ENCODE results near the gene MARCHF10. TPM values are rescaled to one million over a fixed set of nuclear protein-coding genes. Genes with fewer than 3 reads are reported as not detected.
A peak's percentile ranks its signal among the peaks of the same experiment; 100 is the strongest.

The MARCHF10 gene
- total and polyA plus RNA-seq, 2 of the 13 experiments (the other 11 are each of a cell fraction or from before 2014, with no cell fraction given), result not detected

DNA sequence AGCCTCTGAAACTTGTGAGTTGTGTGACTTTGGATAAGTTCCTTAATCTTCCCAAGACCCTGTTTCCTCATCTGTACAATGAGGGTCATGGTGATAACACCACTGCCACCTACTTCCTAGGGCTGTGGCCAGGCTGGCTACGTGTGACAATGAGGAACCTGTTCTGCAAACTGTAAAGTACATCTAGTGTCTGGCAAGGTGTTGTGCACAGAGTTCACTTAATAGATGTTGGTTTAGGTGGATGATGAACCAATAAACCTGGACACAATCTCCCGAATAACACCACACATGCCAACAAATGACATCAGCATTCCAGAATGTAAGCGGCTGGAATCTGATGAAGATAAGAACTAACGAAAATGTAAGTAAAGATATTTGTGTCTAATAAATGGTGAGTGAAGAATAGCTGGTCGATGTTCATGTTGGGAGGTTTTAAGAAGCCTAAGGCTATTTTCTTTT, 82.3 kb downstream of the MARCHF10 start:
- no peak for ATAC-seq
- WGBS (ENCODE audit: low lambda C conversion rate), result 9% methylated on average over 5 of the region's 5 CpGs
- Histone ChIP-seq H4K20me1 (ENCODE audit: insufficient read depth, low read length) (no peaks in the 10 kb centered on the region), H3K4me1 (ENCODE audit: insufficient read depth, low read length) (0 out of 2 replicates have a peak, but pooled peaks cover 6% of the 10 kb centered on the region), H3K27me3 (ENCODE audit: control insufficient read depth in 1 of 2, insufficient read depth in 2 of 2, low read length in 2 of 2) (peaks cover 0 to 25% of the 10 kb centered on the region in 2 experiments; a peak in 3 of 5 replicates), H3K9ac (ENCODE audit: insufficient read depth, low read depth, low read length) (no peak overlapping the region), H3K36me3 (replicated peaks in 1 of 2; ENCODE audit: control insufficient read depth in 1 of 2, insufficient read depth in 2 of 2, low read length in 2 of 2) (no peaks in the 10 kb centered on the region), H3K27ac (ENCODE audit: extremely low read length, insufficient read depth, low read length) (no peak overlapping the region), H2AFZ (ENCODE audit: low read length) (no peak overlapping the region), H3K4me2 (ENCODE audit: low read depth, low read length) (no peak overlapping the region), H3K4me3 (replicated peaks in 1 of 3; ENCODE audit: insufficient read depth in 1 of 3, low read depth in 2 of 3, low read length in 3 of 3) (no peak overlapping the region), H3K9me3 (ENCODE audit: low read length) (no peaks in the 10 kb centered on the region), H3K79me2 (ENCODE audit: insufficient read depth, low read length) (no peaks in the 10 kb centered on the region)
- in situ Hi-C loops (cut with HindIII; ENCODE audit: extremely low pct_ligation_motif_present, low pct_unique_long_range_greater_than_20kb) (no loop called here), intact Hi-C loops (cut with micrococcal nuclease; ENCODE audit: unreplicated experiment) (no loop called here)
- no peak for FAIRE-seq
- BruUV-seq (replicated peaks), result no TSS peak
- POLR2A ChIA-PET, result no interaction called here
- CTCF ChIA-PET (ENCODE audit: low intra/inter-chr PET ratio, low total read pairs), result no interaction called here
- DNase-seq (ENCODE audit: low spot score), result peak; percentile 25
- TF ChIP-seq HNF4G (IDR thresholded peaks at IDR 0.05; ENCODE audit: borderline replicate concordance, low read depth, low read length) (no peak), HNF4G (CRISPR knock-in tag; IDR thresholded peaks at IDR 0.05; ENCODE audit: borderline replicate concordance, low read depth) (no peak), HNRNPUL1 (IDR thresholded peaks at IDR 0.05; ENCODE audit: low read depth, low read length) (no peak), MEIS2 (CRISPR knock-in tag; IDR thresholded peaks at IDR 0.05) (no peak), RAD51 (IDR thresholded peaks at IDR 0.05; ENCODE audit: borderline replicate concordance) (no peak), SOX13 (IDR thresholded peaks at IDR 0.05) (no peak), SOX13 (CRISPR knock-in tag; conservative IDR thresholded peaks at IDR 0.05 in 1 of 2, IDR thresholded peaks at IDR 0.05 in 1 of 2) (no peak), ZNF790 (CRISPR knock-in tag; IDR thresholded peaks at IDR 0.05; ENCODE audit: borderline replicate concordance) (no peak), ZNF552 (CRISPR knock-in tag; IDR thresholded peaks at IDR 0.05; ENCODE audit: borderline replicate concordance) (no peak), PAF1 (CRISPR knock-in tag; IDR thresholded peaks at IDR 0.05) (no peak), BCL6 (CRISPR knock-in tag; IDR thresholded peaks at IDR 0.05) (no peak), DNMT3B (CRISPR knock-in tag; conservative IDR thresholded peaks at IDR 0.05) (no peak), POLR2AphosphoS5 (IDR thresholded peaks at IDR 0.05; ENCODE audit: low read depth, low read length) (no peak), CENPX (CRISPR knock-in tag; IDR thresholded peaks at IDR 0.05) (no peak)
- TF ChIP-seq, protein P1, sequence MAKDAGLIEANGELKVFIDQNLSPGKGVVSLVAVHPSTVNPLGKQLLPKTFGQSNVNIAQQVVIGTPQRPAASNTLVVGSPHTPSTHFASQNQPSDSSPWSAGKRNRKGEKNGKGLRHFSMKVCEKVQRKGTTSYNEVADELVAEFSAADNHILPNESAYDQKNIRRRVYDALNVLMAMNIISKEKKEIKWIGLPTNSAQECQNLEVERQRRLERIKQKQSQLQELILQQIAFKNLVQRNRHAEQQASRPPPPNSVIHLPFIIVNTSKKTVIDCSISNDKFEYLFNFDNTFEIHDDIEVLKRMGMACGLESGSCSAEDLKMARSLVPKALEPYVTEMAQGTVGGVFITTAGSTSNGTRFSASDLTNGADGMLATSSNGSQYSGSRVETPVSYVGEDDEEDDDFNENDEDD (CRISPR knock-in tag; IDR thresholded peaks at IDR 0.05; ENCODE audit: borderline replicate concordance), result no peak
- TF ChIP-seq, protein P2, sequence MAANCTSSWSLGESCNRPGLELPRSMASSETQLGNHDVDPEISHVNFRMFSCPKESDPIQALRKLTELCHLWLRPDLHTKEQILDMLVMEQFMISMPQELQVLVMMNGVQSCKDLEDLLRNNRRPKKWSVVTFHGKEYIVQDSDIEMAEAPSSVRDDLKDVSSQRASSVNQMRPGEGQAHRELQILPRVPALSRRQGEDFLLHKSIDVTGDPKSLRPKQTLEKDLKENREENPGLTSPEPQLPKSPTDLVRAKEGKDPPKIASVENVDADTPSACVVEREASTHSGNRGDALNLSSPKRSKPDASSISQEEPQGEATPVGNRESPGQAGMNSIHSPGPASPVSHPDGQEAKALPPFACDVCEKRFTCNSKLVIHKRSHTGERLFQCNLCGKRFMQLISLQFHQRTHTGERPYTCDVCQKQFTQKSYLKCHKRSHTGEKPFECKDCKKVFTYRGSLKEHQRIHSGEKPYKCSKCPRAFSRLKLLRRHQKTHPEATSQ (CRISPR knock-in tag; IDR thresholded peaks at IDR 0.05; ENCODE audit: borderline replicate concordance), result no peak
- TF ChIP-seq, protein P3, sequence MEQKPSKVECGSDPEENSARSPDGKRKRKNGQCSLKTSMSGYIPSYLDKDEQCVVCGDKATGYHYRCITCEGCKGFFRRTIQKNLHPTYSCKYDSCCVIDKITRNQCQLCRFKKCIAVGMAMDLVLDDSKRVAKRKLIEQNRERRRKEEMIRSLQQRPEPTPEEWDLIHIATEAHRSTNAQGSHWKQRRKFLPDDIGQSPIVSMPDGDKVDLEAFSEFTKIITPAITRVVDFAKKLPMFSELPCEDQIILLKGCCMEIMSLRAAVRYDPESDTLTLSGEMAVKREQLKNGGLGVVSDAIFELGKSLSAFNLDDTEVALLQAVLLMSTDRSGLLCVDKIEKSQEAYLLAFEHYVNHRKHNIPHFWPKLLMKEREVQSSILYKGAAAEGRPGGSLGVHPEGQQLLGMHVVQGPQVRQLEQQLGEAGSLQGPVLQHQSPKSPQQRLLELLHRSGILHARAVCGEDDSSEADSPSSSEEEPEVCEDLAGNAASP (CRISPR knock-in tag; IDR thresholded peaks at IDR 0.05; ENCODE audit: borderline replicate concordance), result no peak
- TF ChIP-seq, protein P4, sequence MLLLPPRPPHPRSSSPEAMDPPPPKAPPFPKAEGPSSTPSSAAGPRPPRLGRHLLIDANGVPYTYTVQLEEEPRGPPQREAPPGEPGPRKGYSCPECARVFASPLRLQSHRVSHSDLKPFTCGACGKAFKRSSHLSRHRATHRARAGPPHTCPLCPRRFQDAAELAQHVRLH (CRISPR knock-in tag; IDR thresholded peaks at IDR 0.05; ENCODE audit: borderline replicate concordance, low read depth), result no peak
- TF ChIP-seq, protein P5, sequence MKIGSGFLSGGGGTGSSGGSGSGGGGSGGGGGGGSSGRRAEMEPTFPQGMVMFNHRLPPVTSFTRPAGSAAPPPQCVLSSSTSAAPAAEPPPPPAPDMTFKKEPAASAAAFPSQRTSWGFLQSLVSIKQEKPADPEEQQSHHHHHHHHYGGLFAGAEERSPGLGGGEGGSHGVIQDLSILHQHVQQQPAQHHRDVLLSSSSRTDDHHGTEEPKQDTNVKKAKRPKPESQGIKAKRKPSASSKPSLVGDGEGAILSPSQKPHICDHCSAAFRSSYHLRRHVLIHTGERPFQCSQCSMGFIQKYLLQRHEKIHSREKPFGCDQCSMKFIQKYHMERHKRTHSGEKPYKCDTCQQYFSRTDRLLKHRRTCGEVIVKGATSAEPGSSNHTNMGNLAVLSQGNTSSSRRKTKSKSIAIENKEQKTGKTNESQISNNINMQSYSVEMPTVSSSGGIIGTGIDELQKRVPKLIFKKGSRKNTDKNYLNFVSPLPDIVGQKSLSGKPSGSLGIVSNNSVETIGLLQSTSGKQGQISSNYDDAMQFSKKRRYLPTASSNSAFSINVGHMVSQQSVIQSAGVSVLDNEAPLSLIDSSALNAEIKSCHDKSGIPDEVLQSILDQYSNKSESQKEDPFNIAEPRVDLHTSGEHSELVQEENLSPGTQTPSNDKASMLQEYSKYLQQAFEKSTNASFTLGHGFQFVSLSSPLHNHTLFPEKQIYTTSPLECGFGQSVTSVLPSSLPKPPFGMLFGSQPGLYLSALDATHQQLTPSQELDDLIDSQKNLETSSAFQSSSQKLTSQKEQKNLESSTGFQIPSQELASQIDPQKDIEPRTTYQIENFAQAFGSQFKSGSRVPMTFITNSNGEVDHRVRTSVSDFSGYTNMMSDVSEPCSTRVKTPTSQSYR (CRISPR knock-in tag; IDR thresholded peaks at IDR 0.05; ENCODE audit: borderline replicate concordance), result no peak
